H9 (cell line): ENCODE measurements around the gene TMEM120B. TPM values are rescaled to one million over a fixed set of nuclear protein-coding genes. Genes with fewer than 3 reads are reported as not detected.
A peak's percentile ranks its signal among the peaks of the same experiment; 100 is the strongest.

ENCODE experiments used
- DNase-seq: peaks from one replicate; pipeline ENCODE4 v3.0.0-alpha.2; 2017
- H2AFZ ChIP-seq: one replicate; pipeline ENCODE4 v1.6.1; 2013; ENCODE audit warnings: mild to moderate bottlenecking, low read length, control low read depth, moderate library complexity
- H2AK5ac ChIP-seq: 2 replicates; pipeline ENCODE4 v1.6.1; 2013; ENCODE audit warnings: low read length, control low read depth, mixed read lengths; ENCODE audit not compliant: insufficient read length
- H2BK120ac ChIP-seq: one replicate; pipeline ENCODE4 v1.6.1; 2013; ENCODE audit warnings: low read depth, mild to moderate bottlenecking, low read length, control low read depth, inconsistent platforms; ENCODE audit not compliant: poor library complexity, severe bottlenecking
- H2BK12ac ChIP-seq: 2 replicates; pipeline ENCODE4 v1.6.1; 2013; ENCODE audit warnings: low read length, control low read depth, mixed read lengths, low read depth; ENCODE audit not compliant: insufficient read length
- H2BK15ac ChIP-seq: 2 replicates; pipeline ENCODE4 v1.6.1; 2013; ENCODE audit warnings: low read depth, low read length, control low read depth
- H2BK20ac ChIP-seq: one replicate; pipeline ENCODE4 v1.6.1; 2013; ENCODE audit warnings: low read depth, mild to moderate bottlenecking, low read length, control low read depth, inconsistent platforms; ENCODE audit not compliant: poor library complexity, severe bottlenecking
- H2BK5ac ChIP-seq: 2 replicates; pipeline ENCODE4 v1.6.1; 2013; ENCODE audit warnings: low read length, control low read depth, mixed read lengths; ENCODE audit not compliant: insufficient read length
- H3K14ac ChIP-seq: 2 replicates; pipeline ENCODE4 v1.6.1; 2013; ENCODE audit warnings: low read length, control low read depth; ENCODE audit not compliant: insufficient read depth
- H3K18ac ChIP-seq: 2 replicates; pipeline ENCODE4 v1.6.1; 2013; ENCODE audit warnings: low read depth, mild to moderate bottlenecking, mixed read lengths, low read length, control low read depth; ENCODE audit not compliant: insufficient read length
- H3K23ac ChIP-seq: 2 replicates; pipeline ENCODE4 v1.6.1; 2013; ENCODE audit warnings: low read length, control low read depth, mixed read lengths, low read depth; ENCODE audit not compliant: insufficient read length
- H3K23me2 ChIP-seq: 2 replicates; pipeline ENCODE4 v1.6.1; 2013; ENCODE audit warnings: low read depth, mild to moderate bottlenecking, mixed read lengths, low read length, control low read depth; ENCODE audit not compliant: insufficient read length, poor library complexity, severe bottlenecking
- H3K27ac ChIP-seq: 2 replicates; pipeline ENCODE4 v1.5.1; 2013; ENCODE audit warnings: low read length, control low read depth, mixed read lengths, low read depth; ENCODE audit not compliant: insufficient read length
- H3K27me3 ChIP-seq: 2 replicates; pipeline ENCODE4 v1.6.1; 2013; ENCODE audit warnings: low read length, control low read depth, inconsistent platforms; ENCODE audit not compliant: insufficient read depth
- H3K4ac ChIP-seq: 2 replicates; pipeline ENCODE4 v1.6.1; 2013; ENCODE audit warnings: low read depth, mild to moderate bottlenecking, control low read depth, inconsistent platforms, low read length, moderate library complexity
- H3K4me1 ChIP-seq: 2 replicates; pipeline ENCODE4 v1.6.1; 2013; ENCODE audit warnings: low read length, control low read depth, inconsistent platforms; ENCODE audit not compliant: insufficient read depth
- H3K4me2 ChIP-seq: 2 replicates; pipeline ENCODE4 v1.6.1; 2013; ENCODE audit warnings: low read length, control low read depth, mixed read lengths; ENCODE audit not compliant: insufficient read length, insufficient read depth
- H3K56ac ChIP-seq: 2 replicates; pipeline ENCODE4 v1.6.1; 2013; ENCODE audit warnings: low read depth, mild to moderate bottlenecking, mixed read lengths, low read length, control low read depth; ENCODE audit not compliant: insufficient read length
- H3K79me1 ChIP-seq: 2 replicates; pipeline ENCODE4 v1.6.1; 2013; ENCODE audit warnings: low read depth, mild to moderate bottlenecking, moderate library complexity, low read length, control low read depth, inconsistent platforms; ENCODE audit not compliant: insufficient read depth, poor library complexity, severe bottlenecking
- H3K79me2 ChIP-seq: 2 replicates; pipeline ENCODE4 v1.6.1; 2013; ENCODE audit warnings: low read length, control low read depth, inconsistent platforms; ENCODE audit not compliant: insufficient read depth
- H3K9ac ChIP-seq: 2 replicates; pipeline ENCODE4 v1.6.1; 2013; ENCODE audit warnings: low read length, control low read depth, mixed read lengths; ENCODE audit not compliant: insufficient read length; ENCODE audit errors: extremely low read depth
- H3K9me3 ChIP-seq: one replicate; pipeline ENCODE4 v1.6.1; 2013; ENCODE audit warnings: low read depth, low read length, inconsistent platforms; ENCODE audit not compliant: control insufficient read depth
- H3T11ph ChIP-seq: one replicate; pipeline ENCODE4 v1.6.1; 2013; ENCODE audit warnings: mild to moderate bottlenecking, low read length, control low read depth, inconsistent platforms
- H4K20me1 ChIP-seq: one replicate; pipeline ENCODE4 v1.6.1; 2013; ENCODE audit not compliant: control insufficient read depth, insufficient read length, insufficient read depth
- H4K5ac ChIP-seq: 2 replicates; pipeline ENCODE4 v1.6.1; 2013; ENCODE audit warnings: low read depth, mild to moderate bottlenecking, mixed read lengths, low read length, control low read depth; ENCODE audit not compliant: insufficient read length
- H4K8ac ChIP-seq: replicated peaks from 2 replicates; pipeline ENCODE4 v1.6.1; 2013; ENCODE audit warnings: low read length, control low read depth, mixed read lengths, low read depth; ENCODE audit not compliant: insufficient read length
- H4K91ac ChIP-seq: 2 replicates; pipeline ENCODE4 v1.6.1; 2013; ENCODE audit warnings: low read depth, mild to moderate bottlenecking, moderate library complexity, mixed read lengths, low read length, control low read depth; ENCODE audit not compliant: insufficient read length
- H3K27ac Mint-ChIP-seq, 3 experiments: 2 replicates in 2 of 3; 3 replicates in 1 of 3; pipeline ENCODE4 v1.8.0; 2020 to 2021; ENCODE audit warnings: mixed read lengths in 3 of 3, mild to moderate bottlenecking in 1 of 3, moderate library complexity in 1 of 3
- H3K27me3 Mint-ChIP-seq: 2 replicates; pipeline ENCODE4 v1.8.0; 2021; ENCODE audit warnings: low read depth, mild to moderate bottlenecking, moderate library complexity, mixed read lengths
- H3K36me3 Mint-ChIP-seq, 3 experiments: 2 replicates in 2 of 3; 3 replicates in 1 of 3; pipeline ENCODE4 v1.8.0; 2020 to 2021; ENCODE audit warnings: low read depth in 3 of 3, mixed read lengths in 3 of 3; ENCODE audit not compliant: insufficient read depth in 1 of 3
- H3K4me1 Mint-ChIP-seq, 2 experiments: 2 replicates each; pipeline ENCODE4 v1.8.0; 2020; ENCODE audit warnings: mixed read lengths in 2 of 2
- H3K4me3 Mint-ChIP-seq, 2 experiments: 2 replicates in 1 of 2; 3 replicates in 1 of 2; pipeline ENCODE4 v1.8.0; 2020 to 2021; ENCODE audit warnings: mild to moderate bottlenecking in 2 of 2, mixed read lengths in 2 of 2, moderate library complexity in 1 of 2
- H3K9me3 Mint-ChIP-seq, 2 experiments: 2 replicates in 1 of 2; 3 replicates in 1 of 2; pipeline ENCODE4 v1.8.0; 2020; ENCODE audit warnings: mild to moderate bottlenecking in 2 of 2, mixed read lengths in 2 of 2, moderate library complexity in 1 of 2
- CTCF ChIP-seq: fragments of 200-600 bp; sonication (generic); conservative IDR thresholded peaks from 3 replicates; pipeline ENCODE4 v1.8.0; 2021; ENCODE audit warnings: antibody characterized with exemption, mild to moderate bottlenecking
- WGBS: extraction: QIAGEN DNeasy Blood & Tissue Kit; methylation state at CpG from one replicate; pipeline ENCODE4 v1.1.7; 2013; ENCODE audit warnings: missing lambda C conversion rate, low lambda C conversion rate, mixed read lengths; ENCODE audit not compliant: insufficient read length; ENCODE audit errors: extremely low coverage; 5-methylcytosine and 5-hydroxymethylcytosine counted together
- total RNA-seq: library from RNA; stranded (reverse); gene quantifications from 2 replicates; pipeline ENCODE4 v1.2.1, GENCODE V29; 2021

TMEM120B gene
- total RNA-seq, 1 experiment from 2014 or later, result 25.8 TPM

GRCh38 chr12:121787063-121788025, 74.8 kb downstream of the TMEM120B start:
- no peaks in the 10 kb centered on the region; a peak in 1 of 5 replicates for H3K9me3 Mint-ChIP-seq
- Histone ChIP-seq H3T11ph (no peak overlapping the region), H3K27me3 (no peaks in the 10 kb centered on the region), H4K5ac (no peak overlapping the region), H2BK120ac (no peak overlapping the region), H3K79me1 (no peaks in the 10 kb centered on the region), H3K9ac (no peak overlapping the region), H3K4ac (no peak overlapping the region), H3K79me2 (no peaks in the 10 kb centered on the region), H4K8ac (no peak overlapping the region), H2BK12ac (no peak overlapping the region), H4K20me1 (no peaks in the 10 kb centered on the region), H2BK5ac (no peak overlapping the region), H3K18ac (no peak overlapping the region), H3K4me2 (no peak overlapping the region), H3K14ac (no peak overlapping the region), H2AFZ (no peak overlapping the region), H2AK5ac (no peak overlapping the region), H3K27ac (no peak overlapping the region), H3K9me3 (no peaks in the 10 kb centered on the region), H2BK20ac (no peak overlapping the region), H3K4me1 (no peaks in the 10 kb centered on the region), H4K91ac (no peak overlapping the region), H2BK15ac (no peak overlapping the region), H3K56ac (no peak overlapping the region), H3K23me2 (no peaks in the 10 kb centered on the region), H3K23ac (no peak overlapping the region)
- H3K27me3 Mint-ChIP-seq, result peaks cover 6% of the 10 kb centered on the region
- H3K4me1 Mint-ChIP-seq, result peaks cover 11 to 16% of the 10 kb centered on the region in 2 experiments
- TF ChIP-seq CTCF, result no peak
- no peak for DNase-seq
- WGBS, result no CpG with 5 or more reads among the region's 17 CpGs
- peak overlapping the region in 1 of 3 experiments; percentile 29; a peak in 2 of 7 replicates for H3K27ac Mint-ChIP-seq
- H3K36me3 Mint-ChIP-seq, result peaks cover 1 to 23% (median 9%) of the 10 kb centered on the region in 3 experiments; a peak in 5 of 7 replicates
- no peak overlapping the region for H3K4me3 Mint-ChIP-seq
